Upper lobe of left lung (tissue), 4 donors: Measurements from ENCODE around the gene TAP1.

Experiments
- CTCF ChIP-seq, 6 experiments: fragments of 450-650 bp in 4 of 6; fragments of 200-600 bp in 2 of 6; sonication (generic) in 2 of 6; IDR thresholded peaks; one replicate each; pipeline ENCODE4 v1.5.1; 2016 to 2019; ENCODE audit warnings: antibody characterized with exemption in 6 of 6
- POLR2A ChIP-seq, 4 donors: fragments of 450-650 bp; IDR thresholded peaks; one replicate each; pipeline ENCODE4 v1.5.1; 2016 to 2017; ENCODE audit warnings: antibody characterized with exemption in 4 of 4, mild to moderate bottlenecking in 2 of 4

GRCh38 chr6:32832535-32832934, 21.0 kb downstream of the TAP1 start:
- no peak for TF ChIP-seq POLR2A (IDR thresholded peaks at IDR 0.05)
- TF ChIP-seq CTCF (IDR thresholded peaks at IDR 0.05) = no peak
